Measurements from ENCODE around the gene ZBTB16. TPM values are rescaled to one million over a fixed set of nuclear protein-coding genes. Genes with fewer than 3 reads are reported as not detected.

Gene ZBTB16
- total and polyA plus RNA-seq, 9 donors = 12.7 to 160 (median 68.7) TPM

GRCh38 chr11:114183044-114183511 lies 123.6 kb downstream of the ZBTB16 start:
- Histone ChIP-seq H3K27me3 (no peaks in the 10 kb centered on the region), H3K9me3 (no peaks in the 10 kb centered on the region), H3K4me3 (no peak overlapping the region), H3K27ac (peak overlapping the region in 1 of 2 donors; percentile 77), H3K36me3 (no peaks in the 10 kb centered on the region), H3K4me1 (ENCODE audit: insufficient read depth) (peaks cover 28% of the 10 kb centered on the region)
- intact Hi-C loops (cut with DNase I) = no loop called here
- peak in 3 of 5 donors; percentile 50 to 67 (median 53) for DNase-seq
- TF ChIP-seq POLR2A (IDR thresholded peaks at IDR 0.05) (no peak), EP300 (IDR thresholded peaks at IDR 0.05) (no peak), CTCF (IDR thresholded peaks at IDR 0.05) (no peak)
- 36 to 45% (median 40%) methylated on average over 15 of the region's 15 CpGs for WGBS, 3 donors

GRCh38 chr11:114185436-114185835 lies 125.9 kb downstream of the ZBTB16 start:
- intact Hi-C loops (cut with DNase I) = no loop called here
- no peaks in the 10 kb centered on the region for H3K36me3 ChIP-seq
- no peaks in the 10 kb centered on the region for H3K9me3 ChIP-seq
- H3K4me1 ChIP-seq (ENCODE audit: insufficient read depth) = peaks cover 19% of the 10 kb centered on the region
- 96 to 98% (median 97%) methylated on average over 6 of the region's 6 CpGs for WGBS, 3 donors
- no peak overlapping the region for H3K4me3 ChIP-seq
- H3K27ac ChIP-seq = no peak overlapping the region
- no peaks in the 10 kb centered on the region for H3K27me3 ChIP-seq
- TF ChIP-seq CTCF (IDR thresholded peaks at IDR 0.05) (no peak), EP300 (IDR thresholded peaks at IDR 0.05) (no peak), POLR2A (IDR thresholded peaks at IDR 0.05) (no peak)
- DNase-seq = no peak

DNA sequence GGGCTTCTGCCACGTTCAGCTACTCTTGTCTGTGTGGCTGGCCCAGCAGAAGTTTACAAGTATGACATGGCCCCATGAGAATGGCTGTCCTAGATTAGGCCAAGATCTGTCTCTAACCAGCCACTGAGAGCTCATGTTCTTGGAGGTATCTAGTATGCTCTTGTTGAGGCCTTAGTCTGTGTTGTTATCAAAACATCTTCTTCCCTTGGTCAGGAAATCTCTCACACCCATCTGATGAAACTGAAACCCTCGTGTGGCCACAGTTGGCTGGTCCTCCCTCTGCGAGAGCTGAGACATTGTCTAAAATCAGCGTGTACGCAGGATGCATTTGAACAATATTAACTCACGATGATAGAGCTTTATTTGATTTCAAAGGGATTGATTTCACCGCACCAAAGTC lies 127.7 kb downstream of the ZBTB16 start:
- Histone ChIP-seq H3K9me3 (no peaks in the 10 kb centered on the region), H3K27ac (no peak overlapping the region), H3K4me3 (no peak overlapping the region), H3K4me1 (ENCODE audit: insufficient read depth) (peaks cover 7% of the 10 kb centered on the region), H3K36me3 (no peaks in the 10 kb centered on the region), H3K27me3 (no peaks in the 10 kb centered on the region)
- intact Hi-C loops (cut with DNase I) = no loop called here
- TF ChIP-seq EP300 (IDR thresholded peaks at IDR 0.05) (no peak), CTCF (IDR thresholded peaks at IDR 0.05) (no peak), POLR2A (IDR thresholded peaks at IDR 0.05) (no peak)
- DNase-seq = no peak
- 92 to 93% (median 92%) methylated on average over 7 of the region's 7 CpGs for WGBS, 3 donors

DNA sequence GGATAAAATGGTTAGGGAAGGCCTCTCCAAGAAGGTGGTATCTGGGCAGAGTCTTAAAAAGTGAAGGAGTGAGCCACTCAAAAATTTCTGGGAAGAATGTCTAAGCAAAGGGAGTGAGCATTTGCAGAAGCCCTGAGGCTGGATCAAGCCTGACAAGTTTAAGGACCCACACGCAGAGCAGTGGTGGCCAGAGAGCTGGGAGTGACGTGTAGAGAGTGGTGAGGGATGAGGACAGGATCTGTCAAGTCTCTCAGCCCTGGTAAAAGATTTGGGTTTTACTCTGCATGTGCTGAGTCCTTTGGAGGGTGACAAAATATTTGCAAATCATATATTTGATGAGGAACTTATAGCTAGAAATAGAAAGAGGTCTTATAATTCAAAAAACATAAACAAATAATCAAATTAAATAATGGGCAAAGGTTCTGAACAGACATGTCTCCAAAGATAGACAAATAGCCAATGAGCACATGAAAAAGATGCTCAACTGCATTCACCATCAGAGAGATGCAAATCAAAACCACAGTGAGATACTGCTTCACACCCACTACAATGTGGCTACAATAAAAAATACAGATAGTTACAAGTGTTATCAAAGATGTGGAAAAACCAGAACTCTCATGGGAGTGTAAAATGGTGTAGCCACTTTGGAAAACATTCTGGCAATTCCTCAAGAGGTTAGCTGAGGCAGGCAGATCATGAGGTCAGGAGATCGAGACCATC lies 129.5 kb downstream of the ZBTB16 start:
- Histone ChIP-seq H3K9me3 (no peaks in the 10 kb centered on the region), H3K27me3 (no peaks in the 10 kb centered on the region), H3K36me3 (no peaks in the 10 kb centered on the region), H3K27ac (no peak overlapping the region), H3K4me3 (no peak overlapping the region), H3K4me1 (ENCODE audit: insufficient read depth) (peaks cover 10% of the 10 kb centered on the region)
- 94 to 96% (median 96%) methylated on average over 3 of the region's 3 CpGs for WGBS, 3 donors
- DNase-seq = no peak
- TF ChIP-seq CTCF (IDR thresholded peaks at IDR 0.05) (no peak), EP300 (IDR thresholded peaks at IDR 0.05) (no peak), POLR2A (IDR thresholded peaks at IDR 0.05) (no peak)
- intact Hi-C loops (cut with DNase I) = no loop called here

Measured in ovary (tissue), 9 donors.